Transverse colon (tissue), 3 donors: ENCODE data around the gene STX8.

ENCODE experiments used
- POLR2A ChIP-seq: fragments of 450-650 bp; IDR thresholded peaks from one replicate; pipeline ENCODE4 v1.6.1; 2016; ENCODE audit warnings: antibody characterized with exemption, mild to moderate bottlenecking, moderate library complexity
- TF ChIP-seq, protein P1 (sequence below), 5 experiments: fragments of 200-600 bp in 3 of 5; fragments of 450-650 bp in 2 of 5; sonication (generic) in 3 of 5; IDR thresholded peaks; 1 replicate in 2 of 5; 2 replicates in 3 of 5; pipeline ENCODE4 v1.5.1; 2016 to 2017; ENCODE audit warnings: antibody characterized with exemption in 5 of 5, inconsistent platforms in 3 of 5, mild to moderate bottlenecking in 2 of 5, moderate library complexity in 1 of 5

DNA sequence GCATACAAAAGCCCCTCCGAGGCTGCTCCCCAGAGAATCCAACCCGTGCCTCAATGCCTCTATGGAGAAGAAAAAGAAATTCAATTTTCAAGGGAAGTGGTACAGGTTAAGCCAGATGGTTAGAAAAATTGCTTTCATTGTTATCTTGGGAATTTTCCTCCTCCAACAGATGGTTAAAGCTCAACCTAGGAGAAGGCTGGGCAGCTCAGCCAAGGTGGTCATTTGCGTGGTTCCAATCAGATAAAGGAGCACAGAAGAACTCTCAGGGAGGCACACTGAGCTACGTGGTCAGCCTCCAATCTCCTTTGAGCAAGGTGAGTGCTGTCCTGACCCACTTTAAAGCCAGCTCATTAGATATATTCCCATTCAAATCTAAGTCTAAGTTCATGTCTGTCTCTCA lies 106.7 kb downstream of the STX8 start:
- TF ChIP-seq, protein P1, sequence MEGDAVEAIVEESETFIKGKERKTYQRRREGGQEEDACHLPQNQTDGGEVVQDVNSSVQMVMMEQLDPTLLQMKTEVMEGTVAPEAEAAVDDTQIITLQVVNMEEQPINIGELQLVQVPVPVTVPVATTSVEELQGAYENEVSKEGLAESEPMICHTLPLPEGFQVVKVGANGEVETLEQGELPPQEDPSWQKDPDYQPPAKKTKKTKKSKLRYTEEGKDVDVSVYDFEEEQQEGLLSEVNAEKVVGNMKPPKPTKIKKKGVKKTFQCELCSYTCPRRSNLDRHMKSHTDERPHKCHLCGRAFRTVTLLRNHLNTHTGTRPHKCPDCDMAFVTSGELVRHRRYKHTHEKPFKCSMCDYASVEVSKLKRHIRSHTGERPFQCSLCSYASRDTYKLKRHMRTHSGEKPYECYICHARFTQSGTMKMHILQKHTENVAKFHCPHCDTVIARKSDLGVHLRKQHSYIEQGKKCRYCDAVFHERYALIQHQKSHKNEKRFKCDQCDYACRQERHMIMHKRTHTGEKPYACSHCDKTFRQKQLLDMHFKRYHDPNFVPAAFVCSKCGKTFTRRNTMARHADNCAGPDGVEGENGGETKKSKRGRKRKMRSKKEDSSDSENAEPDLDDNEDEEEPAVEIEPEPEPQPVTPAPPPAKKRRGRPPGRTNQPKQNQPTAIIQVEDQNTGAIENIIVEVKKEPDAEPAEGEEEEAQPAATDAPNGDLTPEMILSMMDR (IDR thresholded peaks at IDR 0.05), result no peak
- no peak for TF ChIP-seq POLR2A
